Measurements from ENCODE around the gene DENND11.

DNA sequence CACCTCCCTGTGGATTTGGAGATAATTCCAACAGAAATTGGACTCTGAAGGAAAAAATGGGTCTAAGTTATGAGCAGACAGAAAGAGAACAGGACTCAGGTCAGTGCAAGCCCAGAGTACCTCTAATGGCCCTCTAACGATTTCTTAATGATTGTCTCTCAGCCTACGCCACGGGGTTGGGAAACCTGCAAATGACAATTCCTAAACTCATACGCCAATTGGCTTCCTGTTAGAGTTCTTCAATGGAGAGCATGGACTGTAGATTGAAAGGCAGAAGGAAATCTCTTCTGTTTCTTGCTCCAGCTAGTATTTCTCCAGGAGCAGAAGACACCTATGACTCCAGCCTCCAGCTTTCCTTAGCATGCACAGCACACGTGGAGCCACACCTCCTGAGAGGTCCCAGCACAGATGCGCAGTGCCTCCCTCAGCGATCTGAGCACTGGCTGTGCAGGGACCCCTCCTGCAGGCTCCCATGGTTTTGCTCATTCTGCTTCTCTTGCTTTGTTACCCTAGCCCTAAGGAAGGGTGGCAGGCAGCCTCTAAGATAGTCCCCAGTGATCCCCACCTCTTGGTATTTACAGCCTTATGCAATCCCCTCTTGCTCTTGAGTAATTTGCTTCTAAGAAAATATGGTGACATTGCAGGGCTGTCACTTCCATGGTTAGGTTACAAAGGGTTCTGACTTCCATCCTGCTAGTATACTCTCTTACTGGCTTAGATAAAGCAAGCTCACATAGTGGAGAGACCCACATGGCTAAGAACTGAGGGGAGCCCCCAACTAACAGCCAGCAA is 30.1 kb downstream of the DENND11 start:
- TF ChIP-seq, protein P1, sequence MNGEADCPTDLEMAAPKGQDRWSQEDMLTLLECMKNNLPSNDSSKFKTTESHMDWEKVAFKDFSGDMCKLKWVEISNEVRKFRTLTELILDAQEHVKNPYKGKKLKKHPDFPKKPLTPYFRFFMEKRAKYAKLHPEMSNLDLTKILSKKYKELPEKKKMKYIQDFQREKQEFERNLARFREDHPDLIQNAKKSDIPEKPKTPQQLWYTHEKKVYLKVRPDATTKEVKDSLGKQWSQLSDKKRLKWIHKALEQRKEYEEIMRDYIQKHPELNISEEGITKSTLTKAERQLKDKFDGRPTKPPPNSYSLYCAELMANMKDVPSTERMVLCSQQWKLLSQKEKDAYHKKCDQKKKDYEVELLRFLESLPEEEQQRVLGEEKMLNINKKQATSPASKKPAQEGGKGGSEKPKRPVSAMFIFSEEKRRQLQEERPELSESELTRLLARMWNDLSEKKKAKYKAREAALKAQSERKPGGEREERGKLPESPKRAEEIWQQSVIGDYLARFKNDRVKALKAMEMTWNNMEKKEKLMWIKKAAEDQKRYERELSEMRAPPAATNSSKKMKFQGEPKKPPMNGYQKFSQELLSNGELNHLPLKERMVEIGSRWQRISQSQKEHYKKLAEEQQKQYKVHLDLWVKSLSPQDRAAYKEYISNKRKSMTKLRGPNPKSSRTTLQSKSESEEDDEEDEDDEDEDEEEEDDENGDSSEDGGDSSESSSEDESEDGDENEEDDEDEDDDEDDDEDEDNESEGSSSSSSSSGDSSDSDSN (IDR thresholded peaks at IDR 0.05; ENCODE audit: borderline replicate concordance in 1 of 2, low read depth in 2 of 2, low read length in 2 of 2) = no peak
- no peak for TF ChIP-seq ZNF263 (CRISPR knock-in tag; IDR thresholded peaks at IDR 0.05; ENCODE audit: borderline replicate concordance)
- no peak for TF ChIP-seq EHMT2 (IDR thresholded peaks at IDR 0.05)
- TF ChIP-seq, protein P2, sequence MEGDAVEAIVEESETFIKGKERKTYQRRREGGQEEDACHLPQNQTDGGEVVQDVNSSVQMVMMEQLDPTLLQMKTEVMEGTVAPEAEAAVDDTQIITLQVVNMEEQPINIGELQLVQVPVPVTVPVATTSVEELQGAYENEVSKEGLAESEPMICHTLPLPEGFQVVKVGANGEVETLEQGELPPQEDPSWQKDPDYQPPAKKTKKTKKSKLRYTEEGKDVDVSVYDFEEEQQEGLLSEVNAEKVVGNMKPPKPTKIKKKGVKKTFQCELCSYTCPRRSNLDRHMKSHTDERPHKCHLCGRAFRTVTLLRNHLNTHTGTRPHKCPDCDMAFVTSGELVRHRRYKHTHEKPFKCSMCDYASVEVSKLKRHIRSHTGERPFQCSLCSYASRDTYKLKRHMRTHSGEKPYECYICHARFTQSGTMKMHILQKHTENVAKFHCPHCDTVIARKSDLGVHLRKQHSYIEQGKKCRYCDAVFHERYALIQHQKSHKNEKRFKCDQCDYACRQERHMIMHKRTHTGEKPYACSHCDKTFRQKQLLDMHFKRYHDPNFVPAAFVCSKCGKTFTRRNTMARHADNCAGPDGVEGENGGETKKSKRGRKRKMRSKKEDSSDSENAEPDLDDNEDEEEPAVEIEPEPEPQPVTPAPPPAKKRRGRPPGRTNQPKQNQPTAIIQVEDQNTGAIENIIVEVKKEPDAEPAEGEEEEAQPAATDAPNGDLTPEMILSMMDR (IDR thresholded peaks at IDR 0.05 in 2 of 3, conservative IDR thresholded peaks at IDR 0.05 in 1 of 3; ENCODE audit: insufficient read depth in 2 of 3, low read depth in 1 of 3, low read length in 3 of 3) = no peak
- no peak for TF ChIP-seq ATF2 (CRISPR knock-in tag; IDR thresholded peaks at IDR 0.05)
- TF ChIP-seq BDP1 (IDR thresholded peaks at IDR 0.05; ENCODE audit: insufficient read depth, insufficient read length) = no peak
- TF ChIP-seq MAFF (IDR thresholded peaks at IDR 0.05; ENCODE audit: low read length) = no peak
- no peak for TF ChIP-seq ADNP (tag; IDR thresholded peaks at IDR 0.05)
- no peak for TF ChIP-seq POLR2A (conservative IDR thresholded peaks at IDR 0.05)
- TF ChIP-seq ZNF23 (CRISPR knock-in tag; IDR thresholded peaks at IDR 0.05) = no peak
- no peak for TF ChIP-seq POLR2AphosphoS5 (IDR thresholded peaks at IDR 0.05; ENCODE audit: control insufficient read depth, insufficient read depth, low read depth, low read length)
